GM21447 (cell line): ENCODE data around the gene GRIK1.

Experiments
- ATAC-seq: cut with Tn5 transposase; IDR thresholded peaks from one replicate; pipeline ENCODE4 v1.9.1; 2021; ENCODE audit not compliant: unreplicated experiment

The GRIK1 gene

GRCh38 chr21:29788752-29789151 lies 151.0 kb downstream of the GRIK1 start:
- ATAC-seq = no peak

DNA sequence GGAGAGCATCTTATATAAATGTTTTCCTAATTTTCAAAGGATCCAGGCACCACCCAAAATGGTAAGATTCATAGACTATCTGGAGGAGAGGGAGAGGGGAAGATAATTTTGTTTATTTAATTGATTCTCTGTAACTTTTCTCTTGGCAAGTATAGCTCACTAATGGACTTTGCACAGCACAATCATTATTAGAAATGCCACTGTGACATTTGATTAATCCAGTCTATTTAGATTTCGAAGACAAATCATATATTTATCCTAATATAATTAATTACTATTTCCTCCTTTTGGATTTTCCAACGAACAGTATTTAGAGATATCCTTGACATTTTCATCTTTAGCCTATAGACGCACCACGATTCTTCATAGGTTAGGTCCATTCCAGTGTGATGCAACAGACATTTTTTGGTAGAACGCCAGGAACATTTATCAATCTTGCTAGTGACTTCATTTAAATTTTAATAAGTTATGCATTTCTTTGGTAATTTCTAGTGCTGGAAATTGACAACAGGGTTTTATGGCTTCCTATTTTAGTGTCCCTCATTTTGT lies 152.4 kb downstream of the GRIK1 start:
- ATAC-seq = no peak

- ATAC-seq = no peak
These were observed 153.1 kb downstream of the GRIK1 start for GRCh38 chr21:29786496-29787360.

DNA sequence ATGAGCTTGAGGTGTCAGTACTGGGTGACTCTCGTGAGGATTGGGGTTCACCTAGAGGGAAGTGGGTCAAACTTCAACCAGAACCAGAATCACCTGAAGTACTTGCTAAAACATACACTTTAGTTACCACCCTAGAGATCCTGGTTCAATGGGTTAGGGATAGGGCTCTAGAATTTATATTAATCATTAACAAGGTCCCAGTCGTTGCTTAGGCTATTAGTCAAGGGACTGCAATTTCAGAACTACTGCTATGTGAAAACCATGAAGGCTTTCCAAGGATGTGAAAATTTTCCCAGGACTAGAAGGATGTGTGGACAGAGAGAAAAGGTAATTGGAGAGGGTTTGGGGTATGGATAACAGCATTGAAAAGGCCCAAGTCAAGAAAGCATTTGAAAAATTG lies 162.6 kb downstream of the GRIK1 start:
- ATAC-seq = no peak

GRCh38 chr21:29775462-29775861 lies 164.3 kb downstream of the GRIK1 start:
- ATAC-seq = no peak

GRCh38 chr21:29771491-29772066 lies 168.2 kb downstream of the GRIK1 start:
- ATAC-seq = no peak

DNA sequence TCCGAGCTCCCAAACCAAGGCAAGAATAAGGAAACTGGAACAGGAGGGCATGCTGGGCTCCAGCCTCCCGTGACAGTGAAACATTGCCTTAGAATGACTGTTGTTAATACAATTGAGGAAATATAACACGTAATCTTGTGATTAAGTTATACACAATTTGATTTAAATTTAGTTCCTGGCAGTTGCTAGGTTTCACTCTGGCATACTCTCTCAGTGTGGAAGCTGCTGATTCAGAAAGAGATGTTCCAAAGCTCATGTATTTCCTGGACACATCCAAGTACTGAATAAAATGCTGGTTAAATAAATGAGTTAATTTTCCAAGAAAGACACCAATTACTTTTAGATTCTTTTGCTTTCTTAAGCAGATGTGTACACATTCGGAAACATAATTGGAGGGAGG lies 176.1 kb downstream of the GRIK1 start:
- ATAC-seq = no peak

DNA sequence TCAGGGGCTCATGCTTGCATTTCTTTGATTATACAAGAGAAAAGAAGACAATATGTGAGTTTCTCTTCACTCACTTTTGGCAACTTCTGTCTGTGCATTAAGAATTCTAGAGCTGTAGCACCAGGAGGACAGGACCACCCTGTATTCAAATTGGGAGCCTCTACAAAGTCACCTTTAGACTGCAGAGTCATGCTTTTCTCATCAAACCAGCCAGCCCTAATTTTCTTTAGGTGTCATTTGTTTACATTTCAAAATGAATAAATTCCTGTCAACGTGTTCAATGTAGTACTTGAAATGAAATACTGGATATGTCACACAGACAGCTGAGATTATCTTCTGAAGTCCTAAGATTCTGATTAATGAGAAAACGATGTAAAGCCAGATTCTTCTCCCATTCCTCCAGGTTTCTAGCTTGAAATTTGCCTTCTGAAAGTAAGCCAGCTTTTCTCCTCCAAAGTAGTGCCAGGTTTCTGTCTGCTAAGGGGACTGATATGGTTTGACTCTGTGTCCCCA lies 177.2 kb downstream of the GRIK1 start:
- no peak for ATAC-seq

GRCh38 chr21:29753216-29753615 lies 186.6 kb downstream of the GRIK1 start:
- ATAC-seq = no peak

- ATAC-seq = no peak
These were observed 188.2 kb downstream of the GRIK1 start for GRCh38 chr21:29751473-29752185.

DNA sequence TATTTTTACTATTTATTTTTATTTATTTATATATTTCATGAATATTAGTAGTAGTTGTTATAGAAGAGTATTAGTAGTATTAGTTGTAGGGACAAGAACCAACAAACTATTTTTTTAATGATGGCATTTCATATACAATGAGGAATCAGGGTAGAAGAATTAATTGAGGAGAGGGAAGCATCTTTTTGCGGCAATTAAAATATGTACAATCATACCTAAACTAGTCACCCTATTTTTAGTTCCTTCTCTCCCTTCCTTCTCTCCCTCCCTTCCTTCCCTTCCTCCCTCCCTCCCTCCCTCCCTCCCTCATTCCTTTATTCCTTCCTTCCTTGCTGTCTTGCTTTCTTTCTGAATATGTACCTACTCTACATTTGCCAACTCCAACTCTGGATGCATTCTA lies 189.8 kb downstream of the GRIK1 start:
- ATAC-seq = no peak

GRCh38 chr21:29749223-29749622 lies 190.6 kb downstream of the GRIK1 start:
- ATAC-seq = no peak

DNA sequence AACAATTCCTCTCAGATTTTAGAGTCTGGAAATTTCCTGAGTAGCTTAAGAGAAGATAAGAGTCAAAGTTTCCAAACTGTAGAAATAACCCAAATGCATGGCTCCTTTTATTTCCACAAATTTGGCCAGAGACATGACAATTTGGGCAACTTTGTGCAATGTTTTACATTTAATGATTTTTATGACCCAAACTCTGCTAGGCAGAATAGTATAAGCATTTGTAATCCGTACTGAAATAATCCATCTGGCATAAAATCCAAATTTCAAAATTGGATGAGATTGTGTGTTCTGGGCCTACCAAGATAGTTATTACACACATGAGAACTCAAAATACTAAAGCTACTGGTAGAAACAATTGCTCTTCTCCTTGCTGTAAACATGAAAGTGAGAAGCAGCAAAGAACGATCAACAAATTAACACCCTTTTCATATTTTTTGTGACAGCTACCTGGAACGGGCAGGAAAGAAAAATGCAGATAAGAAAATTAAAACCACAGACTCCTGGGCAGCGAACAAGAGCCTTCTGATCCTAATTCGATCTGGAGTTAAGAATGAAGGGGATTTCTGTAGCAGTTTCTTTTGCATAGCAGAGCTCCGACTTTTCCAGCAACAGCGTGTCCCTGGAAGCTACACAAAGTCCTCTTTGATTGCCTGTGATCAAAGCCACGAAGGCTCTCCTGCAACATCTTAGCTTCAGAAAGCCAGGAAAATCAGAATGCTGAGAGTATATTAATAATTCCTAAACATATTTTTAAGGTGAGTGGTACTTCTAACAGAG lies 191.2 kb downstream of the GRIK1 start:
- no peak for ATAC-seq

DNA sequence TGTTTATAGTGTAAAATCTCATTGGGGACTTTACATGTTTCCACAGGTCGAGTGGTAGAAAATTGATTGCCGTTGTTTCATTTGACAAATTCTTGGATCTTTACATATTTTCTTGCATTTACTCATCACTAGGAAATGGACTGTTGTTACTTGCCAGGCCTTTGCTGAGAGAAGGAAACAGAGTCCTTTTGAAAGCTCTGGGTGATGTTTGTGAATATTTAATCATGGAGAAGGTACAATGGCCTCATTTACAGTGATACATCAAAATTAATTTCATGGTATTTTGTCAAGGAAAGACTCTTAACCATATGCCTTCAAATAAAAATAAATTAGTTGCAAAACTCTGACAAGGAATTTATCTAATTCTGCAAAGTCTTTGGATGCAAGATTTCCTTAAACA lies 198.0 kb downstream of the GRIK1 start:
- ATAC-seq = no peak

GRCh38 chr21:29739176-29739575 lies 200.6 kb downstream of the GRIK1 start:
- no peak for ATAC-seq

GRCh38 chr21:29738730-29739129 lies 201.1 kb downstream of the GRIK1 start:
- ATAC-seq = no peak

GRCh38 chr21:29737186-29737585 lies 202.6 kb downstream of the GRIK1 start:
- no peak for ATAC-seq

GRCh38 chr21:29730281-29730680 lies 209.5 kb downstream of the GRIK1 start:
- ATAC-seq = no peak

DNA sequence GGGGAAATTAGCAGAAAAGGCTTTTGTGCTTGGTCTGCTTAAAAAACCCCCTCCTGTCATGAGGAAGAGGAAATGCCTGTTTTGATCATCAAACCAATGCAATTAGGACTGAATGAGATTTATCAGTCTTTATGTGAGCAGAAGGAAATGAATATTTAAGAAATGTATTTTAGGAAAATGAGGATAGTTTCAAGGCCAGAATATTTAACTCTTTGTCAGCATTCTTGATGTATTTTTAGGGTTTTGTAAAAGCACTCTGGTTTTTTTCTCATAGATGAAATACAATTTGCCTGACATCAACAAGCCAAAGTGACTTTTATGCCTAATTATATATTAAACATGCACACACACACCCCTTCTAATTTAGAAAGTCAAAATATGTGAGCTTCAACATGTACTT lies 213.8 kb downstream of the GRIK1 start:
- ATAC-seq = no peak

- ATAC-seq = no peak
These were observed 214.6 kb downstream of the GRIK1 start for GRCh38 chr21:29725025-29725736.
